ENCODE data around the gene VEZF1.

The VEZF1 gene

DNA sequence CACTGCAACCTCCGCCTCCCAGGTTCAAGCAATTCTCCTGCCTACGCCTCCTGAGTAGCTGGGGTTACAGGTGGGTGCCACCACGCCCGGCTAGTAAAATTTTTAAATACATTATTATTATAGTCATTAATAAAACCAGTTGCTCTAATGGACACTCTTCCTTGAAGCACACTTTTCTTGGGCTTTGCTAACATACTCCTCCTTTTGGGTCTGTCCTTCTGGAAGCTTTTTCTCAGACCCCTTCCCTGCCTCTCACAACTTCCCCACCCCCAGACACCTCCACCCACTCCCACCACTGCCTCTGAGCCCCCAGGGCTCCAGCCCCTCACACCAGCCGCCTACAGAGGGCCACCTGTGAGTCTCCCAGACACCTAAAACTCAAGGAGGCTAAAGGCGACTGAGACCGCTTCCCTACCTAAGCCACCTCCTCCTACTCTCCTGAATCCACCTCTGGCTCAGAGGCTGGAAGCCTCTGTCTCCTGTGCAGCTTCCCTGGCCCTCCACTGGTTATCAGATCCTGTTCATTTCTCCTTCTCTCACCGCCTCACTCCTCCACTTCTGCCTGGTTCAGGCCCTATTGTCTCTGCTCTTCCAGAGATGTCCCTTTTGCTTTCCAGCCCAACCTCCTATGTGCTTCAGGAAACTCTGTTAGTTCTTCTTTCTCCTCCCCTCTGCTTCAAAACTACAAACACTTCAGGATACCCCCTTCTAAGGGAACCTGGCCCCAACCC lies 30.8 kb downstream of the VEZF1 start:
- TF ChIP-seq CTCF (IDR thresholded peaks at IDR 0.05; ENCODE audit: extremely low read depth, insufficient read depth, missing control alignments) = no peak
- in situ Hi-C loops (cut with MboI; ENCODE audit: low pct_unique_long_range_greater_than_20kb, low sequenced_read_pairs, unreplicated experiment) = no loop called here
- no peak for DNase-seq (ENCODE audit: low spot score)

GRCh38 chr17:57956291-57957119 lies 31.5 kb downstream of the VEZF1 start:
- in situ Hi-C loops (cut with MboI; ENCODE audit: low pct_unique_long_range_greater_than_20kb, low sequenced_read_pairs, unreplicated experiment) = no loop called here
- peak; percentile 78 for DNase-seq (ENCODE audit: low spot score)
- no peak for TF ChIP-seq CTCF (IDR thresholded peaks at IDR 0.05; ENCODE audit: extremely low read depth, insufficient read depth, missing control alignments)

DNA sequence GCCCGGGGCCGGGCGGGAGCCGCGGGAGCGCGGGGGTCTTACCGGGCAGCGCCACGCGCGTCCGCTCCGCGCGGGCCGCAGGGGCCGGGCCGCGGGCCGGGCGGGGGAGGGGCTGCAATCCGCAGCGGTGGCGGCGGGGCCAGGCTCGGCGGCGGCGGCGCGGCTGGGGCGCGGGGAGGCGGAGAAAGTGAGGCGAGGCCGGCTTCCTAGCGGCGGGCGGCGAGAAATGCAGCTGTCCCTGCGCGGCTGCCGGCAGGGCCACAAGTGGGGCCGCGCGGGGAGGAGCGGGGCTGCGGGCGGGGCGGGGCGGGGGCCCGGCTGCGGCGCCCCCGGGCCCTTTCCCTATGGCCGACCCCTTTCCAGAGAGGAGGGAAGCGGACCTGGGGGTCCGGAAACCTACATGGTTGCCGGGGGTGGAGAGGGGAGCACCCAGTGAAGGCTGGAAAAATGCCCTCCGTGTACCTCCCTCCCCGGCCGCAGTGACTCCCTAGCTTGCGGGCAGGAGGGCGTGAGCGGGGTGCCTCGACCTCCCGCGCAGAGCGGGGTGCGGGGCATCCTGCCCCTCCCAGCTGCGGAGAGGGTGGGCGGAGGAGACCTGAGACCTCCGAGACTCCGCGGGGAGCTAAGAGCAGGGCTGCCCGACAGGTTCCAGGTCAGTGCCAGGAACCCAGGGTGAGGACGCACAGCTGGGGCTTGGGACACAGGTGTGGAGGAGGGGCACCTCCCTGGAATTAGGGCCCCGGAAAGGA lies 32.7 kb downstream of the VEZF1 start, which contains the start of gene CUEDC1:
CUEDC1 (minus strand) TSS at position 230 of the 749 bp plus-strand sequence. CDS start 69,848 bp downstream, outside the sequence.
- TF ChIP-seq CTCF (IDR thresholded peaks at IDR 0.05; ENCODE audit: extremely low read depth, insufficient read depth, missing control alignments) = peak; percentile 43
- in situ Hi-C loops (cut with MboI; ENCODE audit: low pct_unique_long_range_greater_than_20kb, low sequenced_read_pairs, unreplicated experiment) = no loop called here
- peak; percentile 88 for DNase-seq (ENCODE audit: low spot score)

GRCh38 chr17:57954397-57955182 lies 33.5 kb downstream of the VEZF1 start:
- in situ Hi-C loops (cut with MboI; ENCODE audit: low pct_unique_long_range_greater_than_20kb, low sequenced_read_pairs, unreplicated experiment) = no loop called here
- DNase-seq (ENCODE audit: low spot score) = no peak

GRCh38 chr17:57953705-57954396 lies 34.2 kb downstream of the VEZF1 start:
- in situ Hi-C loops (cut with MboI; ENCODE audit: low pct_unique_long_range_greater_than_20kb, low sequenced_read_pairs, unreplicated experiment) = no loop called here
- no peak for TF ChIP-seq CTCF (IDR thresholded peaks at IDR 0.05; ENCODE audit: extremely low read depth, insufficient read depth, missing control alignments)
- DNase-seq (ENCODE audit: low spot score) = no peak

More at GRCh38 chr17:57954397-57955182, 33.5 kb downstream of the VEZF1 start:
- TF ChIP-seq CTCF (IDR thresholded peaks at IDR 0.05; ENCODE audit: extremely low read depth, insufficient read depth, missing control alignments) = no peak
